Epithelial cell of esophagus (primary cell): ENCODE results near the gene CD2AP.
A peak's percentile ranks its signal among the peaks of the same experiment; 100 is the strongest.

Experiments used
- DNase-seq: peaks from one replicate; pipeline ENCODE4 v3.0.0; 2010; ENCODE audit warnings: low read depth
- H3K4me3 ChIP-seq: 2 replicates; pipeline ENCODE4 v1.5.1; 2011; ENCODE audit warnings: mild to moderate bottlenecking, low read length, control low read depth
- CTCF ChIP-seq: IDR thresholded peaks from 2 replicates; pipeline ENCODE4 v1.5.1; 2011; ENCODE audit warnings: low read depth, mild to moderate bottlenecking, low read length, control low read depth, inconsistent platforms; ENCODE audit not compliant: insufficient read depth; ENCODE audit errors: missing control alignments

Gene CD2AP

DNA sequence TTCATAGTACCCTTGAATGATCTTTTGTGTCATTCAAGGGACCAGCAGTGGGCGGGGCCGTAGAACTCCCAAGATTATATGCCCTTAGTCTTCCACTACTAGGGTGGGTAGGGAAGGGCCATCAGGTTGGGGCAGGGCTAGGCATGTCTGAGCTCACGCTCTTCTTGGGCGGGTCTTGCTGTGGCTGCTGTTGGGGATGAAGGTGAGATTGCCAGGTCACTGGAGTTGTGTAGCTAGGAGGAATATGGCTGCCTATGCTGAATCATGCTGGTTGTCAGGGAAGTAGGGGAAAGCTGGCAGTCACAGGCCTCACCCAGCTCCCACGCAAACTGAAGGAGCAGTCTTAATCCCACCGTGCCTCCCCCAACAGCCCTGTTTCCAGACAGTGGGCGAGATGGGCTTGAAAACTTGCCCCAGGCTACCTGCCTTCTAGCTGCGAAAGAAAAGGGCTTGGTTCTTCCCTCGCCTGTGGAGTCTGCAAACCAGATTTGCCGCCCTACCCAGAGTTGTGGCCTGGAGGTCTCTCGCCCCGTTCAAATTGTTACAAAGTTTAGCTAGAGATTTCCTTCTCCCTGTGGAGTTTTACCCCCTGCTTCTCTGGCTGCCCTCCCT lies 144.4 kb downstream of the CD2AP start:
- no peak for TF ChIP-seq CTCF
- H3K4me3 ChIP-seq: no peak overlapping the region
- peak; percentile 70 for DNase-seq

DNA sequence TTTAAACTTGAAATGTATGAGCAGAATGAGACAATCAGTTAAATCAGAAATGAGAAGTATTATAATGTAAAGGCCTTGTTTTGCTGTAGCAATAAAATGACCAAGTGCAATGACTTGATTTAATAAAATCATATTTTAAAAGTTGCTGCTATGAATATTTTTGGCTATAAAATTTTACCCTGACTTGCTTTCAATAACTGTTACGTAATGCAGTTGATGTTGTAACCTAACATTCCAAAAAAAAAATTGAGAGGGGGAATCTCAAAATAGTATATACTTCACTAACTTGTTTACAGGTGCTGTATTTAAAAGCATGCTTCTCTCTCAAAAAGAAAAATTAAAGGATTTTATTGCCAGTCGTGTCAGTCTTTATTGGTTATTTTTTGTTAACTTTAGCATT lies 149.2 kb downstream of the CD2AP start:
- H3K4me3 ChIP-seq: no peak overlapping the region
- TF ChIP-seq CTCF: no peak
- no peak for DNase-seq

DNA sequence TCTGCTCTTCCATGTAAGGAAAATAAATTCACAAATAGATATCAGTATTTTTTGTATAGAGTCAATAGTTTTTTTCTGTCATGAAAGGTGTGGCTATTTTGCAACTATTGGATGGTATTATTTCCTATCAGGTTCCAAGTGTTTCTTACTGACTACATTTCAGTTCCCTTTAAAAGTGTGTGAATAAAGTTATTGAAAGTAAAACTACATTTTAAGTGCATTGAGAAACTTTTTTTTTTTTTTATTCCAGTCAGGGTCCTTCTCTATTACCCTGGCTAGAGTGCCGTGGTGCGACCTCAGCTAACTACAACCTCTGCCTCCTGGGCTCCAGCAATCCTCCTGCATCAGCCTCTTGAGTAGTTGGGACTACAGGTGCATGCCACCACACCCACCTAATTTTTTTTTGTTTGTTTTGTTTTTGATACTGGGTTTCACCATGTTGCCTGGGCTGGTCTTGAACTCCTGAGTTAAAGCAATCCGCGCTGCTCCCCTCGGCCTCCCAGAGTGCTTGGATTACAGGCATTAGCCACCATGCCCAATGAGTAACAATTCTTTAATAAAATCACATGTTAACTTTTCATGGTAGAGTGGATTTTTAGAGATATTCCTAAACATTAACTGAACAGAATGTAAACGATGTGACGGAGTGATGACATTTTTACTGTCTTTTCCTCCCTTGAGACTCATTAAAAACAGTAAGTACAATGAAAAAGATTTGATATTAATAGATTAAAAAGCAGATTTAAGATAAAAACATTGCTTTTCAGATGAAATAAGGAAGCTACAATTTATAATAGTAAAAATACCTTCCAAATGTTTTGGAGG lies 151.1 kb downstream of the CD2AP start:
- no peak for DNase-seq
- TF ChIP-seq CTCF: no peak
- H3K4me3 ChIP-seq: no peak overlapping the region

GRCh38 chr6:47629954-47630353 lies 152.4 kb downstream of the CD2AP start:
- no peak for TF ChIP-seq CTCF
- H3K4me3 ChIP-seq: no peak overlapping the region
- DNase-seq: no peak

DNA sequence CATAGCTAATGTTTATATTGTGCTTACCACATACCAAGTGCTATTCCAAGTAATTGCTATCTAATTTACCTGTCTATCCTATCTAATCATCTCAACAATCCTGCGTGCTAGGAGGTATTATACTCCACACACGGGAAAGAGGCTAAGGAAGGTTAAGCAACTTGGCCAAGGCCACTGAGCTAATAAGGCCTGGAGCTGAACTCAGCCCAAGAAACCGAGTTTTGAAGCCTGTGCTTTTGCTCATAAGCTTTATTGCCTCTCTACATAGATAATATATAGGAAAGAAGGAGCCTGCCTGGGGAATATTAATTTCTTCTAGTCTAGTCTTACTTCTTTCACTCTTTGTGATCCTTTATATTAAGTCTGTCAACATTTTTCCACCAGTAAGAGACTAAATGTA lies 153.0 kb downstream of the CD2AP start:
- TF ChIP-seq CTCF: no peak
- no peak overlapping the region for H3K4me3 ChIP-seq
- no peak for DNase-seq

DNA sequence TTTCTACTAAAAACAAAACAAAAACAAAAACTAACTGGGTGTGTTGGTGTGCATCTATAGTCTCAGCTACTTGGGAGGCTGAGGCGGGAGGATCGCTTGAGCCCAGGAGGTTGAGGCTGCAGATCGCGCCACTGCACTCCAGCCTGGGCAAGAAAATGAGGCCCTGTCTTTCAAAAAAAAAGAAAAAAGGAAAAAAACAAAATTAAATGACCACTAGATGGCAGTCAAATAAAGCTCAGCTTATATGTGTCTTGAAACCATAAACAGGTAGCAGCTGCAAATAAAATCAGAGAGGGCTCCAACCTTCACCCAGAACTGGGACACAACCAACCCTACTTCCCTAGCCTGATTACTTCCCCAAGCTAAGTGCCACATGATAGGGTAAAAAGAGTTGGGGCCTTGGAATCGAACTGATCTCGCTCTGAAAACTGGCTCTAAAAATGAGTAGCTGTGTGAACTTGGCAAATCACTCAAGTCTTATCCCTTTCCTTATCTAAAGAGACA lies 153.7 kb downstream of the CD2AP start:
- peak; percentile 63 for DNase-seq
- peak; percentile 40 for TF ChIP-seq CTCF
- no peak overlapping the region for H3K4me3 ChIP-seq
